ENCODE measurements around the gene CNTRL. TPM values are rescaled to one million over a fixed set of nuclear protein-coding genes. Genes with fewer than 3 reads are reported as not detected.

The CNTRL gene
- total RNA-seq, 4 donors from 2014 or later = 23.4 to 32.7 (median 31.0) TPM

DNA sequence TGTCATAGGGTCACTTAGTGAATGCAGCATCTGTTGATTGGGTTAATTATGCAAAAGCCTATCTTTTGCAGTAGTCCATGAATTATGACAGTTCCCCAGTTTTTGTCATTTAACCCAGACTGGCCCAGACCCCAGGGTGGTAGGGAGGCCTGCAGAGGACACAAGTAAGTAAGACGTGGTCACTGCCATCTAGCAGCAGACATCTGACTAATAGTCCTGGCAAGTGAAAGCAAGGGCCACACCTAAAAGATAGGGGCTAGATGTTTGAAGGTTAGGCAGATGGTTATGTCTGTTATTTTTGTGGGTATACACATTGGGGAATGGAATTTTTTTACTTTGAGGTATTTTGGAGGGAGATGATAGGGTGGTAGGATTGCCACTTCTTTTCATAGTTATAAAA is 78.9 kb downstream of the CNTRL start:
- TF ChIP-seq POLR2A (IDR thresholded peaks at IDR 0.05) (no peak), EP300 (IDR thresholded peaks at IDR 0.05) (no peak)
- TF ChIP-seq, protein P1, sequence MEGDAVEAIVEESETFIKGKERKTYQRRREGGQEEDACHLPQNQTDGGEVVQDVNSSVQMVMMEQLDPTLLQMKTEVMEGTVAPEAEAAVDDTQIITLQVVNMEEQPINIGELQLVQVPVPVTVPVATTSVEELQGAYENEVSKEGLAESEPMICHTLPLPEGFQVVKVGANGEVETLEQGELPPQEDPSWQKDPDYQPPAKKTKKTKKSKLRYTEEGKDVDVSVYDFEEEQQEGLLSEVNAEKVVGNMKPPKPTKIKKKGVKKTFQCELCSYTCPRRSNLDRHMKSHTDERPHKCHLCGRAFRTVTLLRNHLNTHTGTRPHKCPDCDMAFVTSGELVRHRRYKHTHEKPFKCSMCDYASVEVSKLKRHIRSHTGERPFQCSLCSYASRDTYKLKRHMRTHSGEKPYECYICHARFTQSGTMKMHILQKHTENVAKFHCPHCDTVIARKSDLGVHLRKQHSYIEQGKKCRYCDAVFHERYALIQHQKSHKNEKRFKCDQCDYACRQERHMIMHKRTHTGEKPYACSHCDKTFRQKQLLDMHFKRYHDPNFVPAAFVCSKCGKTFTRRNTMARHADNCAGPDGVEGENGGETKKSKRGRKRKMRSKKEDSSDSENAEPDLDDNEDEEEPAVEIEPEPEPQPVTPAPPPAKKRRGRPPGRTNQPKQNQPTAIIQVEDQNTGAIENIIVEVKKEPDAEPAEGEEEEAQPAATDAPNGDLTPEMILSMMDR (IDR thresholded peaks at IDR 0.05) = no peak
- Histone ChIP-seq H3K9me3 (no peaks in the 10 kb centered on the region), H3K4me3 (no peak overlapping the region), H3K27me3 (no peaks in the 10 kb centered on the region), H3K27ac (no peak overlapping the region), H3K36me3 (peaks cover 0 to 89% (median 6%) of the 10 kb centered on the region in 3 donors), H3K4me1 (peaks cover 0 to 4% (median 0%) of the 10 kb centered on the region in 4 donors)
- 82 to 84% methylated on average over 1 of the region's 1 CpG for WGBS, 2 donors
- no peak for DNase-seq (ENCODE audit: low spot score in 2 of 2)

DNA sequence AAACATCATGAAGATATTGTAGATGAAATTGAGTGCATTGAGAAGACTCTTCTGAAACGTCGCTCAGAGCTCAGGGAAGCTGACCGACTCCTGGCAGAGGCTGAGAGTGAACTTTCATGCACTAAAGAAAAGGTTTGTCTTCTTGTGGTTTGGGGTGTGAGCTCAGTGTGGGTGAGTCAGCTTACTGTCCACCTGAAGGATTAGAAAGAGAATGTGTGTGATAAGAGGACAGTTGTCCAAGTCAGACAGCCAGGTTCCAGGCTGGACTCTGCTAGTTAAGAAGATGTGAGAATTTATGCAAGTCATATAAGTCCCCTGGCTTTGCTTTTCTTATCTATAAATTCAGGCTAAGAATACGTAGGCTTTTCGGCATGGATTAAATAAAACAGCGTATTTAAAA is 80.0 kb downstream of the CNTRL start:
- TF ChIP-seq, protein P1 (IDR thresholded peaks at IDR 0.05) = no peak
- no peak for TF ChIP-seq POLR2A (IDR thresholded peaks at IDR 0.05)
- TF ChIP-seq EP300 (IDR thresholded peaks at IDR 0.05) = no peak
- Histone ChIP-seq H3K4me1 (peaks cover 0 to 4% (median 0%) of the 10 kb centered on the region in 4 donors), H3K9me3 (no peaks in the 10 kb centered on the region), H3K27me3 (no peaks in the 10 kb centered on the region), H3K4me3 (no peak overlapping the region), H3K27ac (no peak overlapping the region), H3K36me3 (peaks cover 0 to 85% (median 6%) of the 10 kb centered on the region in 3 donors)
- DNase-seq (ENCODE audit: low spot score in 2 of 2) = no peak
- WGBS, 2 donors = 92 to 93% methylated on average over 6 of the region's 6 CpGs

DNA sequence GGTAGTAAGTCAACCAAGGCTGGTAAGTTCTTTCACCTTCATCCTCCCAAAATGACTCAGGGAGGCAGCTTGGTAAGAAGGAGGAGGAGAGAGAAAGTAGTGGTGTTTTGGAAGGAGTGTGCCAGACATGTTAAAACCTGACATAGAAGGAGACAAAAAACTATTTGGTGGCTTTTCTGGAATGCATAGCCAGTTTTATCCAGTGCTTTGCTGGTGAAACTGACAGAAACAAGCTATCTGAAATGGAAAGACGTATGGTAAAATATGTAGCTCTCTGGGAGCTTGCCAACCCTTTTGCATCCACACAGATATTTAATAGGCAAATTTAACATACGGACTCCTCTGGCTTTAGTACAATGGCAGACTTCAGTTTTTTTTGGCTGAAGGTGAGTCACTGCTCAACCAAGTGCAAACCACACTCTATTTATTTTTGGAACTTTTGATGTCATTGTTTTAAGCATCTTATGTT is 81.5 kb downstream of the CNTRL start:
- TF ChIP-seq EP300 (IDR thresholded peaks at IDR 0.05) (no peak), POLR2A (IDR thresholded peaks at IDR 0.05) (no peak)
- TF ChIP-seq, protein P1 (IDR thresholded peaks at IDR 0.05) = no peak
- Histone ChIP-seq H3K27me3 (no peaks in the 10 kb centered on the region), H3K36me3 (peaks cover 0 to 84% (median 6%) of the 10 kb centered on the region in 3 donors), H3K9me3 (no peaks in the 10 kb centered on the region), H3K4me1 (peaks cover 0 to 4% (median 0%) of the 10 kb centered on the region in 4 donors), H3K27ac (no peak overlapping the region), H3K4me3 (no peak overlapping the region)
- WGBS, 2 donors = 39 to 46% methylated on average over 2 of the region's 2 CpGs
- no peak for DNase-seq (ENCODE audit: low spot score in 2 of 2)

DNA sequence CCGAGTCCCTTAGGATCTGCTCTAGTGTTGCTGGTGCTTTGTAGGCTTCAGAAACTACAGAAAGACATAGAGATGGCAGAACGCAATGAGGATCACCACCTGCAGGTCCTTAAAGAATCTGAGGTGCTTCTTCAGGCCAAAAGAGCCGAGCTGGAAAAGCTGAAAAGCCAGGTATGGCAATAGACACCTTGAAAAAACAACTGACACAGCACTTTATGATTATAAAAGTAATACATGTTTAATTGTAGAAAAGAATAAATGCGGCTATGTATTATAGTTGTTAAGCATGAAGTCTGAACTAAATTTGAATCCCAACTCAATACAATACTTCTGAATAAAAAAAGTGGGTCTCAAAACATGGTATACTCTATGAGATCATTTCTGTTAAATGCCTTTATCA is 83.2 kb downstream of the CNTRL start:
- peaks cover 0 to 4% (median 0%) of the 10 kb centered on the region in 4 donors for H3K4me1 ChIP-seq
- DNase-seq (ENCODE audit: low spot score in 2 of 2) = no peak
- H3K9me3 ChIP-seq = no peaks in the 10 kb centered on the region
- H3K36me3 ChIP-seq = peaks cover 0 to 84% (median 6%) of the 10 kb centered on the region in 3 donors
- H3K27me3 ChIP-seq = no peaks in the 10 kb centered on the region
- TF ChIP-seq POLR2A (IDR thresholded peaks at IDR 0.05) (no peak), EP300 (IDR thresholded peaks at IDR 0.05) (no peak)
- TF ChIP-seq, protein P1 (IDR thresholded peaks at IDR 0.05) = no peak
- 94 to 97% methylated on average over 4 of the region's 4 CpGs for WGBS, 2 donors
- H3K27ac ChIP-seq = no peak overlapping the region
- H3K4me3 ChIP-seq = no peak overlapping the region

DNA sequence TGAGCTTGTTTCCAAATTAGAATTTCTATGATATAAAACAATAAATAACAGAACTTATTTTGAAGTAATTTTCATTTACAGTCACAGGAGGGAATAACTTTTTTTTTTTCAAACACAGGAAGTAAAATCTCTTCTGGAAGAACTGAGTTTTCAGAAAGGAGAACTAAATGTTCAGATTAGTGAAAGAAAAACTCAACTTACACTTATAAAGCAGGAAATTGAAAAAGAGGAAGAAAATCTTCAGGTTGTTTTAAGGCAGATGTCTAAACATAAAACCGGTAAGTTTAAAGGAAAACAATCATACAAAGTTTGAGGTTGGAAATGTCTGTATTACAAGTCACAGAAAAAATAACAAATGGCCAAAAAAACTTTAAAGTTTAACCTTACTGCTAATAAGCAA is 85.3 kb downstream of the CNTRL start:
- no peak overlapping the region for H3K27ac ChIP-seq
- 63 to 80% methylated on average over 1 of the region's 1 CpG for WGBS, 2 donors
- peaks cover 0 to 4% (median 0%) of the 10 kb centered on the region in 4 donors for H3K4me1 ChIP-seq
- no peak overlapping the region for H3K4me3 ChIP-seq
- H3K27me3 ChIP-seq = no peaks in the 10 kb centered on the region
- no peak for TF ChIP-seq EP300 (IDR thresholded peaks at IDR 0.05)
- no peak for TF ChIP-seq POLR2A (IDR thresholded peaks at IDR 0.05)
- TF ChIP-seq, protein P1 (IDR thresholded peaks at IDR 0.05) = no peak
- H3K9me3 ChIP-seq = no peaks in the 10 kb centered on the region
- peaks cover 0 to 79% (median 6%) of the 10 kb centered on the region in 3 donors for H3K36me3 ChIP-seq
- no peak for DNase-seq (ENCODE audit: low spot score in 2 of 2)

Data from tibial nerve (tissue), 4 donors.